Uterus (tissue), 4 donors: ENCODE results near the gene GABRG3. TPM values are rescaled to one million over a fixed set of nuclear protein-coding genes. Genes with fewer than 3 reads are reported as not detected.

Experiments used
- DNase-seq, 2 donors: peaks; one replicate each; pipeline ENCODE4 v3.0.0-alpha.2; 2019 to 2020
- H3K27ac ChIP-seq, 2 donors: fragments of 200-600 bp; sonication (generic); 1 replicate in 1 of 2; 2 replicates in 1 of 2; pipeline ENCODE4 v1.5.1; 2016 to 2018
- H3K27me3 ChIP-seq, 2 donors: fragments of 200-600 bp; sonication (generic); one replicate each; pipeline ENCODE4 v1.5.1; 2018 to 2019; ENCODE audit warnings: control low read depth in 1 of 2
- H3K36me3 ChIP-seq, 2 donors: fragments of 200-600 bp; sonication (generic); one replicate each; pipeline ENCODE4 v1.5.1; 2019; ENCODE audit warnings: control low read depth in 1 of 2
- H3K4me1 ChIP-seq, 2 donors: fragments of 200-600 bp; sonication (generic); one replicate each; pipeline ENCODE4 v1.5.1; 2018 to 2019; ENCODE audit warnings: control low read depth in 1 of 2
- H3K4me3 ChIP-seq, 2 donors: fragments of 200-600 bp; sonication (generic); 1 replicate in 1 of 2; 2 replicates in 1 of 2; pipeline ENCODE4 v1.5.1; 2018 to 2019; ENCODE audit warnings: mild to moderate bottlenecking in 1 of 2
- H3K9me3 ChIP-seq, 2 donors: fragments of 200-600 bp; sonication (generic); one replicate each; pipeline ENCODE4 v1.5.1; 2019; ENCODE audit warnings: control low read depth in 1 of 2
- CTCF ChIP-seq, 4 experiments: fragments of 200-600 bp in 2 of 4; fragments of 450-650 bp in 2 of 4; sonication (generic) in 2 of 4; IDR thresholded peaks; one replicate each; pipeline ENCODE4 v1.5.1; 2016 to 2019; ENCODE audit warnings: antibody characterized with exemption in 4 of 4, mild to moderate bottlenecking in 2 of 4, moderate library complexity in 1 of 4
- POLR2A ChIP-seq, 2 donors: fragments of 450-650 bp; IDR thresholded peaks; one replicate each; pipeline ENCODE4 v1.6.1; 2016; ENCODE audit warnings: antibody characterized with exemption in 2 of 2, mild to moderate bottlenecking in 1 of 2, moderate library complexity in 1 of 2
- intact Hi-C: fragments of 100-400 bp; cut with DNase I; formaldehyde crosslinking; loops from one replicate; pipeline ENCODE4 v1.15.1; 2023; ENCODE audit warnings: low total_unique reads
- total RNA-seq, 4 donors: library from RNA; depleted of rRNA in 3 of 4; stranded (reverse); fragments of >200 nt in 3 of 4; gene quantifications; one replicate each; pipeline versions ENCODE4 v1.1.0 to v1.2.4, GENCODE V29; 2014 to 2023
- donor health status: DM: yes; HTN: yes; CAD: no.

GABRG3 gene
- total RNA-seq, 4 donors from 2014 or later, result 3.0 TPM; not detected in 3

GRCh38 chr15:27254801-27255200 lies 283.8 kb downstream of the GABRG3 start:
- intact Hi-C loops, result no loop called here

DNA sequence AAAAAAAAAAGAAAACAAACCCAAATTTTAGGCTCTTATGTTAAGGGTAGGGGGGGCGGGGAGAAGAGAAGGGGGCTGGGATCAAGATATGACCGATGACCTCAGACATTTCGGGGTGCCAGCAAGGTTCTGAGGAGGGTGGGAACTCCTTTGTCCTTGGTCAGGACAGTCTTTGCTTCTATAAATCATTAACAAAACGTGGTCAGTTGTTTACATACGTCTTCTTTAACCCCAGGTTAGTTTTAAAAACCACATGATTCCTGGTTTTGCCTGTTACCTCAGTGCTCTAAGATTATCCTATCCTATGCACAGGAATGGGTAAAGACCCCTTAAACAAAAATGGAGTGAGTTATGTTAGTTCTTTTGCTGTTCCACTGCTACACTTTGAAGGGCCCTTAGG lies 285.5 kb downstream of the GABRG3 start:
- intact Hi-C loops, result no loop called here

More at GRCh38 chr15:27254801-27255200, 283.8 kb downstream of the GABRG3 start:
- Histone ChIP-seq H3K4me1 (no peaks in the 10 kb centered on the region), H3K4me3 (no peak overlapping the region), H3K27ac (no peak overlapping the region), H3K36me3 (no peaks in the 10 kb centered on the region), H3K27me3 (no peaks in the 10 kb centered on the region), H3K9me3 (no peaks in the 10 kb centered on the region)
- DNase-seq, result no peak
- TF ChIP-seq CTCF (IDR thresholded peaks at IDR 0.05), result no peak
- no peak for TF ChIP-seq POLR2A (IDR thresholded peaks at IDR 0.05)

DNA sequence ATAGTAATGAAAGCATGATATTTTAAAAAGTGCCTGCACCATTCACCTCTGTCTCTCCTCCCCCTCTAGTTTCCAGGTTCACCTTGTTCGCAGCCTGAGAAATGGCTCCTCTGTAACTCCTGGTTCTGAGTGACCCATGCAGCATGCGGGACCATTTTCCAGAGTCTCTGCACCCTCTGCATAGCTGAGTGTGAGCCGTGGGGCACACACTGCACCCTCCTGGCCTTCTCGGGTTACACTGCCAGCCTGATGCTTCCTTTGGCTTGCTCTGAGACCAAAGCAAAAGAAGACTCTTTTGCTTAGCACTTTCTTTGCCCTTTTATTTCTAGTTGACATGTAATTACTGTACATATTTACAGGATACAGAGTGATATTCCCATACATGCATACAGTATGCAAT lies 287.3 kb downstream of the GABRG3 start:
- Histone ChIP-seq H3K4me3 (no peak overlapping the region), H3K27ac (no peak overlapping the region), H3K4me1 (no peaks in the 10 kb centered on the region), H3K27me3 (peaks cover 0 to 4% of the 10 kb centered on the region in 2 donors), H3K9me3 (no peaks in the 10 kb centered on the region), H3K36me3 (no peaks in the 10 kb centered on the region)
- TF ChIP-seq POLR2A (IDR thresholded peaks at IDR 0.05) (no peak), CTCF (IDR thresholded peaks at IDR 0.05) (no peak)
- no peak for DNase-seq
- intact Hi-C loops, result no loop called here

More for the DNA sequence above, 285.5 kb downstream of the GABRG3 start:
- no peak overlapping the region for H3K4me3 ChIP-seq
- TF ChIP-seq CTCF (IDR thresholded peaks at IDR 0.05) (no peak), POLR2A (IDR thresholded peaks at IDR 0.05) (no peak)
- H3K9me3 ChIP-seq, result no peaks in the 10 kb centered on the region
- no peaks in the 10 kb centered on the region for H3K36me3 ChIP-seq
- H3K4me1 ChIP-seq, result no peaks in the 10 kb centered on the region
- peaks cover 0 to 3% of the 10 kb centered on the region in 2 donors for H3K27me3 ChIP-seq
- no peak for DNase-seq
- no peak overlapping the region for H3K27ac ChIP-seq

- no peak for DNase-seq
- TF ChIP-seq POLR2A (IDR thresholded peaks at IDR 0.05), result no peak
- no peak for TF ChIP-seq CTCF (IDR thresholded peaks at IDR 0.05)
- H3K36me3 ChIP-seq, result no peaks in the 10 kb centered on the region
Observed at GRCh38 chr15:27260523-27260922, 289.5 kb downstream of the GABRG3 start.

GRCh38 chr15:27268923-27269322 lies 297.9 kb downstream of the GABRG3 start:
- Histone ChIP-seq H3K4me1 (no peaks in the 10 kb centered on the region), H3K27me3 (no peaks in the 10 kb centered on the region), H3K36me3 (no peaks in the 10 kb centered on the region), H3K27ac (no peak overlapping the region), H3K9me3 (no peaks in the 10 kb centered on the region), H3K4me3 (no peak overlapping the region)
- DNase-seq, result no peak
- TF ChIP-seq POLR2A (IDR thresholded peaks at IDR 0.05), result no peak
- TF ChIP-seq CTCF (IDR thresholded peaks at IDR 0.05), result no peak
- intact Hi-C loops, result no loop called here

More at GRCh38 chr15:27260523-27260922, 289.5 kb downstream of the GABRG3 start:
- Histone ChIP-seq H3K9me3 (no peaks in the 10 kb centered on the region), H3K4me3 (no peak overlapping the region), H3K4me1 (no peaks in the 10 kb centered on the region), H3K27me3 (peaks cover 0 to 4% of the 10 kb centered on the region in 2 donors), H3K27ac (no peak overlapping the region)
- intact Hi-C loops, result no loop called here
